ENCODE measurements around the gene CLEC19A.

Gene CLEC19A

DNA sequence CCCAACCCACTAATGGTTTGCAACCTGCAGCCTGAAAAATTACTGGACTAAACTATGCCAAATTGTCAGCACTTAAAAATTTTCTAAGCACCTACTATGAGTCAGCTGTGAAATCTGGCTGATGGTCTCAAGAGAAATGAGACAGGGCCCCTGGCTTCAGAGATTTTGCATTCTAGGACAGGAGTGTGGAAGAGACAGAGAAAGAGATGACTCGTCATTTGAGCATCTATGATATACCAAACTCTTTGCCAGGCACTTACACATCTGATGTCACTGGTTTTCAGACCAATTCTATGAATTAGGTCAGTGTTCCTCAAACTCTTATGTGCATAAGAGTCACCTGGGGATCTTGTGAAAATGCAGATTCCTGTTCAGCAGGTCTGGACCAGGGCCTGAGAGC is 44.4 kb downstream of the CLEC19A start:
- H3K9me3 ChIP-seq (ENCODE audit: severe bottlenecking): no peaks in the 10 kb centered on the region
- no peaks in the 10 kb centered on the region for H3K36me3 ChIP-seq (ENCODE audit: low read depth)
- H3K27me3 ChIP-seq (ENCODE audit: insufficient read depth, poor library complexity, severe bottlenecking): no peaks in the 10 kb centered on the region
- H3K27ac ChIP-seq (ENCODE audit: poor library complexity, severe bottlenecking): peak overlapping the region; percentile 43
- TF ChIP-seq, protein P1, sequence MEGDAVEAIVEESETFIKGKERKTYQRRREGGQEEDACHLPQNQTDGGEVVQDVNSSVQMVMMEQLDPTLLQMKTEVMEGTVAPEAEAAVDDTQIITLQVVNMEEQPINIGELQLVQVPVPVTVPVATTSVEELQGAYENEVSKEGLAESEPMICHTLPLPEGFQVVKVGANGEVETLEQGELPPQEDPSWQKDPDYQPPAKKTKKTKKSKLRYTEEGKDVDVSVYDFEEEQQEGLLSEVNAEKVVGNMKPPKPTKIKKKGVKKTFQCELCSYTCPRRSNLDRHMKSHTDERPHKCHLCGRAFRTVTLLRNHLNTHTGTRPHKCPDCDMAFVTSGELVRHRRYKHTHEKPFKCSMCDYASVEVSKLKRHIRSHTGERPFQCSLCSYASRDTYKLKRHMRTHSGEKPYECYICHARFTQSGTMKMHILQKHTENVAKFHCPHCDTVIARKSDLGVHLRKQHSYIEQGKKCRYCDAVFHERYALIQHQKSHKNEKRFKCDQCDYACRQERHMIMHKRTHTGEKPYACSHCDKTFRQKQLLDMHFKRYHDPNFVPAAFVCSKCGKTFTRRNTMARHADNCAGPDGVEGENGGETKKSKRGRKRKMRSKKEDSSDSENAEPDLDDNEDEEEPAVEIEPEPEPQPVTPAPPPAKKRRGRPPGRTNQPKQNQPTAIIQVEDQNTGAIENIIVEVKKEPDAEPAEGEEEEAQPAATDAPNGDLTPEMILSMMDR (IDR thresholded peaks at IDR 0.05; ENCODE audit: poor library complexity, severe bottlenecking): no peak
- peak; percentile 53; the same call in 1 of the 3 replicates for ATAC-seq (ENCODE audit: low read depth)
- DNase-seq (ENCODE audit: low spot score): no peak
- no peaks in the 10 kb centered on the region for H3K4me1 ChIP-seq (ENCODE audit: insufficient read depth, poor library complexity, severe bottlenecking)
- no peak overlapping the region for H3K4me3 ChIP-seq (ENCODE audit: severe bottlenecking)

GRCh38 chr16:19330841-19331397 is 45.4 kb downstream of the CLEC19A start:
- Histone ChIP-seq H3K4me1 (ENCODE audit: insufficient read depth, poor library complexity, severe bottlenecking) (no peaks in the 10 kb centered on the region), H3K27ac (ENCODE audit: poor library complexity, severe bottlenecking) (peak overlapping the region; percentile 43), H3K27me3 (ENCODE audit: insufficient read depth, poor library complexity, severe bottlenecking) (no peaks in the 10 kb centered on the region), H3K9me3 (ENCODE audit: severe bottlenecking) (no peaks in the 10 kb centered on the region), H3K36me3 (ENCODE audit: low read depth) (no peaks in the 10 kb centered on the region), H3K4me3 (ENCODE audit: severe bottlenecking) (no peak overlapping the region)
- TF ChIP-seq, protein P1 (IDR thresholded peaks at IDR 0.05; ENCODE audit: poor library complexity, severe bottlenecking): no peak
- ATAC-seq (ENCODE audit: low read depth) (peak; percentile 79), DNase-seq (ENCODE audit: low spot score) (no peak)

DNA sequence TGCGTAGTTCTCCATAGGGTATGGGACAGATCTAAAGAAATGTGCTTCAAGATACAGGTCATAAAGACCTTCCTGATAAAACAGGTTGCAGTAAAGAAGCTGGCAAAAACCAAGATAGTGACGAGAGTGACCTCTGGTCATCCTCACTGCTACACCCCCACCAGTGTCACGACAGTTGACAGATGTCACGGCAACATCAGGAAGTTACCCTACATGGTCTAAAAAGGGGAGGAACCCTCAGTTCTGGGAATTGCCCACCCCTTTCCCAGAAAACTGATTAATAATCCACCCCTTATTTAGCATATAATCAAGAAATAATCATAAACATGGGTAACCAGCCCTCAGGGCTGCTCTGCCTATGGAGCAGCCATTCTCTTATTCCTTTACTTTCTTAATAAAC is 46.3 kb downstream of the CLEC19A start:
- no peak for ATAC-seq (ENCODE audit: low read depth)
- DNase-seq (ENCODE audit: low spot score): no peak
- Histone ChIP-seq H3K4me1 (ENCODE audit: insufficient read depth, poor library complexity, severe bottlenecking) (no peaks in the 10 kb centered on the region), H3K36me3 (ENCODE audit: low read depth) (no peaks in the 10 kb centered on the region), H3K4me3 (ENCODE audit: severe bottlenecking) (no peak overlapping the region), H3K27ac (ENCODE audit: poor library complexity, severe bottlenecking) (no peak overlapping the region), H3K27me3 (ENCODE audit: insufficient read depth, poor library complexity, severe bottlenecking) (no peaks in the 10 kb centered on the region), H3K9me3 (ENCODE audit: severe bottlenecking) (no peaks in the 10 kb centered on the region)
- TF ChIP-seq, protein P1 (IDR thresholded peaks at IDR 0.05; ENCODE audit: poor library complexity, severe bottlenecking): no peak

- Histone ChIP-seq H3K27me3 (ENCODE audit: insufficient read depth, poor library complexity, severe bottlenecking) (no peaks in the 10 kb centered on the region), H3K36me3 (ENCODE audit: low read depth) (no peaks in the 10 kb centered on the region), H3K27ac (ENCODE audit: poor library complexity, severe bottlenecking) (no peak overlapping the region), H3K4me1 (ENCODE audit: insufficient read depth, poor library complexity, severe bottlenecking) (no peaks in the 10 kb centered on the region), H3K9me3 (ENCODE audit: severe bottlenecking) (no peaks in the 10 kb centered on the region), H3K4me3 (ENCODE audit: severe bottlenecking) (no peak overlapping the region)
- no peak for DNase-seq (ENCODE audit: low spot score)
- no peak for ATAC-seq (ENCODE audit: low read depth)
- TF ChIP-seq, protein P1 (IDR thresholded peaks at IDR 0.05; ENCODE audit: poor library complexity, severe bottlenecking): no peak
These were observed 52.8 kb downstream of the CLEC19A start for GRCh38 chr16:19338335-19338734.

DNA sequence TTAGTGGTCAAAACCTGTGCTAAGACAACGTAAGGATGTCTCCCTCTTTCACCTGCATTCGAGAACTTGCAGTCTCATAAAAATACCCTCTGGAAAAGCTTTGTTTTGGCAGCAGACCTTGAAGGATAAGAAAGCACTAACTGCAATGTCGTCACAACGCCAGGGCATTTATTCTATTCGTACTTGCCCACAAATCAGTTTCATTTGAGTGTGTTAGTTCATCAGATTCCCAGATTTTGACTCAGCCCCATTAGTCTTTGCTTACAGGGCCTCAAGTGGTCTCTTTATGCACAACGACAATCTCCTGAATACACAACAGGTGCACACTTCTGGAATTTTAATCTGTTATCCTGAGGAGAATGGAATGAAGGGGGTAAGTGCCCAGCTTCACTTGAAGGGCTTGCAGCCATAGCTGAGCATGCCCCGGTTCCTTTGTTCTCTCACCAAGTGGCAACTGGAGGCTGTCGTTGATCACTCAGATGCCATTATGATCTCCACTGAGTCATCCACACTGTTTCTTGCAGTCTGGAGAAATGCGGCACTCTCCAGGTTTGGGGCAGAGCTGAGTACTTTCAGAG is 58.8 kb downstream of the CLEC19A start:
- Histone ChIP-seq H3K4me3 (ENCODE audit: severe bottlenecking) (no peak overlapping the region), H3K27ac (ENCODE audit: poor library complexity, severe bottlenecking) (no peak overlapping the region), H3K9me3 (ENCODE audit: severe bottlenecking) (no peaks in the 10 kb centered on the region), H3K4me1 (ENCODE audit: insufficient read depth, poor library complexity, severe bottlenecking) (no peaks in the 10 kb centered on the region), H3K27me3 (ENCODE audit: insufficient read depth, poor library complexity, severe bottlenecking) (no peaks in the 10 kb centered on the region), H3K36me3 (ENCODE audit: low read depth) (no peaks in the 10 kb centered on the region)
- ATAC-seq (ENCODE audit: low read depth) (no peak), DNase-seq (ENCODE audit: low spot score) (no peak)
- TF ChIP-seq, protein P1 (IDR thresholded peaks at IDR 0.05; ENCODE audit: poor library complexity, severe bottlenecking): no peak
